Activated CD4-positive, alpha-beta T cell treated with anti-CD3 and anti-CD28 coated beads for 1 hour (primary cell): ENCODE results near the gene GALNT14.

ENCODE experiments used
- DNase-seq: peaks from one replicate; pipeline ENCODE4 v3.0.0-alpha.2; 2020

The GALNT14 gene

DNA sequence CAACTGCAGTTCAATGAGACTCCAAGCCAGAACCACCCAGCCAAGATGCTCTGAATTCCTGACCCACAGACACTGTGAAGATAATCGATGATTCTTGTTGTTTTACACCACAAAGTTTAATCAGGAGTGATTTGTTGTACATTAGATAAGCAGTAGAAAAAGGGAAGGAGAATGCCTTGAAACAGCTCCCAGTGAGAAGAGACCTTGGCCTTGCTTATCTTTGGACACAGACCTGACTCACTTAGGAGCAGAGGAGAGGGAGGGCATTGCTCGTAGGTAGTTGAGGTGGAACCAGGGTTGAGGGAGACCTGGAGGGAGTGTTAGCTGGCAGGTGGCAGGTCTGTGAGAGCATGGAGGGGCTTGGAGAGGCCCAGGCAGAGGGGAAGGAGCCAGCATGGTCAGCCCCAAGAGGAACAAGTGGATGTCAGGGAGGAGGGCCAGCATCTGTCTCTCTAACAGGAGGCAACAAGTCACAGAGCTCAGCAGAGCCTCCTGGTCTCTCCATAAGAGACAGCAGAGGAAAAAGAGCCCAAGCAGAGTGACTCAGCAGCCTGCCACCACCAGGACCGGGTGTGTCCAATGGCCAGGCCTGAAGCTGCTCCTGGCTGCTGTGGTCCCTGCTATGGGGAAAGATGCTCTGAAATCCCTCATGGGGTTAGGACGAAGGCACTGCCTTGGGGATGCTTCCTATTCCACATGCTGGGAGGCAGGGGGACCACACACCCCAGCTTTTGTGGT, 169.4 kb downstream of the GALNT14 start:
- no peak for DNase-seq

DNA sequence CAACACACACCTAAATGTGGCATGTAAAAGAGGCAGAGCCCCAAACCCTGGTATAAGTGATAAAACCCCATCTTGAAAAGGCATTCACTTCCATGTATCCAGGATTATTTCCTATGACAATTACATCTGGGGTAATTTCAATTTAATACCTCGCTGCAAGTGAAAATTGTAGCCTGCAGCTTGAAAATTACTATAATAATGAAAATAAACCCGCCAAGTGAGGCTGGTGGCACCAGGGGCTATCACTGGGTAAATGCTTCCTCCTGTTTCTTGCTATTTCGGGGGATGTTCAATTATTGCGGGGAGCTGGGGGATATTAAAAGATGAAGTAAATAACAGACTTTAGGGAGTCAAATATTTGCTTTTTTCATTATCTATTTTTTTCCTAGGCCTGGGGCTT, 171.5 kb downstream of the GALNT14 start:
- no peak for DNase-seq

DNA sequence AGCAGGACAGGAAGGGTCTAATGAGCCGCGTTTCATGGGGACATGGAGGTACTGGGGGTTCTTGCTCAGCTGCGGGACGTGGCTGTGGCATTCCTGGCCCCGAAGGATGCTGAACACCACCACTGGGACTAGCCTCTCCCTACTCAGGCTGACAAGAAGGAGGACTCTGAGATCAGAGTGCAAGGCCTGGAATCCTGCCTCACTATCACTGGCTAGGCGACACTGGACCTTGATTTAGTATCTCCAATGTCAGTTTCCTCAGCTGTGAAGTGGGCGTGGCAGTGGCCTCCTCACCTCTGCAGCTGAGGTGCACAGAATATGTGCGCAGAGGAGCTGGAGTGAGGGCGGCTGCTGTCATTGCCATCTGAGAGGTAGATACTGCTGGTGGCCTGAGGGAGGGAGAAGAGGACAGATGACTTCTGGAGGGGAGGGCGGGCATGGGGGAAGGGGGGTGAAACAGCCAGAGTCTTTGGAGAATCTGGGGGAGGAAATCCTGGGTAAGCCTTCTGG, 173.2 kb downstream of the GALNT14 start:
- DNase-seq = no peak

DNA sequence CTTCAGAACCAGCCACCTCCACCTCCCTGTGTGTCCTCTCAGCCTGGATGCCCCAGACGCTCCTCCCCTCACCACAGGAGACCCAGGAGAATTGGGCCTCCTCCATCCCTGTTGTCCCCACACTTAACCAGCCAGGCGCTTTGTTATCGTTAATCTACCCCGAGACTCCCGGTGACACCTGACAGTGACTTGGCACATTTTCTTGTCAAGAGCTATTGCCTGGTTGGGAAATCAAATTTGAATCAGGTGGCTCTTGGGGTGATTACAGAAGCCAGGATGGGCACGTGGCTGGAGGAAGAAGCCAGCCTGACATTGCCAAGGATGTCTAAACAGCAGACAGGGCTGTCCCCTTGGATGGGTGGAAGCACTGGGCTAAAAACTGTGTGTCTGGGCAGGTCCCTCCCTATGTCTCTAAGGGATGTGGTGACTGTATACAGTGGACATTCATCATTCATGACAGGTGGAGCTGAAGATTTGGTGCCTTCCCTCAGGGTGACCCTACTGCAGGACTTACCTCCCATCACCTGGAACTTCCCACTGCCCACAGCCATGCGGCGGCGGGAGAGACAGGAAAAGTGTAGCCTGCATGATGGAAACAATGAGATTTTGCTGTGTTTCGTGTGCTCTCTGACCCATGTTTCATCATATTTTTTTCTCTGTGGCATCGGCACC, 173.8 kb downstream of the GALNT14 start:
- no peak for DNase-seq

DNA sequence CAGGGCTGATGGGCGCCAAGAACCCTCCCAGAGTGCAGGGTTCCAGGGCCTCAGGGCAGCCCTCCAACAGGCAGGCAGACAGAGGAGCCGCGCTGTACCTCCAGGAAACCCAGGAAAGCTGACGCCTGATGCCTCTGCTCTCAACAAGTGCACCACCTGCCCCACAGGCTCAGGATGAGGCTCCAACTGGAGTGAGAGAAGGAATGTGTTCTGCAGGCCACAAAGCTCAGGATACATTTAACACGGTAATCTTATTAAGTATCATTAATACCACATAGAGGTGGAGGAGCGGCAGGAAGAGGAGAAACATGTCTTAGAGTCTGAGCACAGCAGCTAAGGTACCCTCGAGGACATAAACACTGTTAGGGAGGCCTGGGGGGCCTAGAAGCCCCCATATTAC, 175.1 kb downstream of the GALNT14 start:
- no peak for DNase-seq

DNA sequence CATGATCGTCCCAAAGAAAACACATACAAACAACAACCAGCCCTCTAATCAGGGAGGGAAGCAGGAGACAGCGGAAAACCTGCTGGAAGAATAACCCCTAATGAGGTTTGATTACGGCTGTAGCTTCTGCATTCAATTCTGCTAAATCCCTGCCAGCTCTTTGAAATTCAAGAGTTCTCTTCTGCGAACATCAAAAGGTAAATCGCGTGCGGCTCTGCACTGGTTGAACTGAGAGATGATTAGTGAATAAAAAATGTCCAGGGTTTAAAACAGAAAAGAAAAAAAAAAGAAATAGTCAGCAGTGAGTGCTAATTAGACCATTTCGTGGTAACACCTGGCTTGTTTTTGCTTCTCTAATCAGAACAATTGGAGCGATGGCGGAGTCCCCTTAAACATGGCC, 178.0 kb downstream of the GALNT14 start:
- DNase-seq = no peak

DNA sequence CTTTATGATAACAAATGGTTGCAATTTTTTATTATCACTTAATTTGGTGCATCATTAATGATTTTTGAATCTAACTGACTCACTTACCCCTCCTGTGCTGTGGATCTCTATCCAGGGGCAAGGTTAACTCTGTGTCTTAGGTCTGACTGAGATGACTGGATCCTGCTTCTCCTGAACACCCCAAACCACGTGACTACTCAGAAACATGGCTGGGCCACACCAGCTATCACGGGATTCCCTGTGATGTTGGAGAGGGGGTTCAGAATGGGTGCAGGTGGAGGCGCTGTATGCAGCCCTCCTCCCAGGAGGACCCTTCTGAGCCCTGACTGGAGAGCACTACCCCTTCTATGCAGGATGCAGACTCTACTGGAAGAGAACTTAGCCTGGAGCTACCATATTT, 178.6 kb downstream of the GALNT14 start:
- no peak for DNase-seq

DNA sequence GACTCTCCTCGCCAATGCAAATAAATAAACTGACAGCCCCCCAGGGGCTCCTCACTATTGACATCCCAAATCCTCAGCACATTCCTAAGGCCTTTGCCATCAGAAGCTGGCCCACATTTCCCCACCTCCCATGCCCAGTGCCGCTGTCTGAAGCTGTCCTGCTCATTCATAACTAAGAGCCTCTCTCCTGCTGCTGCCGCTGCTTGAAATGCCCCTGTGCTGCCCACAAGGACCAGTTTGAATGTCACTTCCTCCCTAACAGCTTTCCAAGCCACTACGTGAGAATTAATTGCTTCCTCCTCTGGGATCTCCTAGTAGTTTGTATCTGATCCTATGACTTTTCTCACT, 179.3 kb downstream of the GALNT14 start:
- no peak for DNase-seq

DNA sequence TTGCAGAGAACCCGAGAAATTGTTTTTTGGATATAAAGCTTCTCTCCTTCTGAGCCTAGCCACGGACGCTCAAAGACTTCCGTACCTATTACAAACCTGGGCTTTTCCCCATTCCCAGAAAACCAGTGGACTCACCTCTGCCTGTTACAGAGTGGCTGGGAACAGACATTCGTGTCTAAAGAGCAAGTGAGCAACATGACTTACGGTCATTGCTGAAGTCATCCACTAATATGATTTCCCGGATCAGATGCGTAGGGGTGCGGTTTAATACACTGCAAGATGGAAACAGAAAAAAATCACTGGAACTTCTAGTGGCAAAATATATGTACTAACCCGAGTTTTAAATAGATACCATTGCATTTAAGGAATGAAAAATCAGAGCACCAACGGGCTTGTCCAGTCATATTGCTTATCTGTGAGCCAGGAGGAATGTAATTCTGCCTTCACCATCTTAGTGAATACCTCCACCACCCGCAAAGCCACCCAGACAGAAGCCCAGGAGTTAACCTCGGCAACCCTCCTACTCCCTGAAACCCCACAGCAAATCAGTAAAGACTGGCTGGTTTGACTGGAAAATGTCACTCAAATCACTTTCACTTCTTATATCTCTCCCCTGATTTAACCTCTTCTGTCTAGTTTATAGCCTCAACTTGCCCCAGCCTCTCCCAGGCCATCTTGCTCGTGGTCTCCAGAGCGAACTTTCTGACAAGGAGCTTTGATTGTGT, 179.9 kb downstream of the GALNT14 start:
- no peak for DNase-seq

DNA sequence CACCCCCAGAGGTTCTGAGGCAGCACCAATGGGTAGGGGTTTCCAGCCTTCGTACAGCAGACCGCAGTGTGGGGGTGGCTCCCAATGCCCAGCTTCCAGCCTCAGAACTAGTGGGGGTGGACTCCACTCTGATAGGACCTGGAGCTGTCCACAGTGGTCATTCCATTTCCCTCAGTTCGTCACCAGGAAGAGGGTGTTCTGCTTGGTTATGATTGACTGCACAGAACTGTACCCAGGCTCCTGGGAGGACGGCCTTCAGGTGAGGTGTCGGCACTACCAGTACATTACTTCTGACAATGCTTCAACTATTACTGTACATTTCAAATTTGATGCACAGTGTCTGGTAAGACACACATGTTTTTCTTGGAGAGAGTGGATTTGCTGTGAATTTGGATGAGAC, 180.6 kb downstream of the GALNT14 start:
- DNase-seq = no peak

DNA sequence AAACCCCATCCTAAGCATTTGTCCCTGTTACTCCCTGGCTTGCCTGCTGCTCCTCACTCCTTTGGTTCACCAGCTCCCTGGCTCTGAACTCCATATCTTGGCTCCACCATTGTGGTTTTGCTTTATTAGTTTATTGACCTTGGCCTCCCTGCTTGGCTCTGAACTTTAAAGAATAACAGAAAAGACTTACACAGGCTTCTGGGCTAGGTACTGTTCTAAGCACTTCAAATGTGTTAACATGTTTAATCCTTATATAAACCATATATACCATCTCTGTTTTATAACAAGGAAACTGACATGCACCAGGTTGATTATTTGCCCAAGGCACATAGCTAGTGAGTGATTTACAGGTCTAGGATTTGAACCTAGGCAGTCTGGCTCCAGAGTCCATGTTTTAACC, 181.2 kb downstream of the GALNT14 start:
- DNase-seq = no peak

DNA sequence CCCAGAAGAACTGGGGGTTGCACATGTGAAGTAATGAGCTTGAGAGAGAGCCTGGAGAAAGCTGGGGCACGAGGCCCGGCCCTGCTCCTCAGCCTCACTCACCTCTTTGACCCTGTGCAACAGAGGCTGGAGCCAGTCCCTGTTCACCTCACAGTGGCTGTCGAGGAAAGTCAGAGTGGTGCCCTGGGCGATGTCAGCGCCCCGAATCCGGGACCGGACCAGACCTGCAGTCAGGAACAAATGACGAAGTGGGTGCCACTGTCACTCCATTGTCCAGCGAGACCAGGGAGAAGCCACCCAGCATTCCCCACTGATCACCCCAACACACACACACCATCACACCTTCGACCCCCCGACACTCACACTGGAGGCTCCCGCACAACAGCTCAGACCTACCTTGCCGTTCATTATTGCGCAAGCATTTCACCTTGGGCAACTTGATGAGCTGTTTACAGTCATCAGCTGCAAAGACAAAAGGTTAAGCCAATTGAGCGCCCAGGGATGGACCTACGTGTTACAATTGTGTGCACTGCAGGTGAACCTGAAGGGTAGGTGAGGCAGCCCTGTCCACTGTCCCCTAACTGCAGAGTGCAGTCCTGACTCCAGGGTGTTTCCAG, 182.6 kb downstream of the GALNT14 start:
- no peak for DNase-seq

DNA sequence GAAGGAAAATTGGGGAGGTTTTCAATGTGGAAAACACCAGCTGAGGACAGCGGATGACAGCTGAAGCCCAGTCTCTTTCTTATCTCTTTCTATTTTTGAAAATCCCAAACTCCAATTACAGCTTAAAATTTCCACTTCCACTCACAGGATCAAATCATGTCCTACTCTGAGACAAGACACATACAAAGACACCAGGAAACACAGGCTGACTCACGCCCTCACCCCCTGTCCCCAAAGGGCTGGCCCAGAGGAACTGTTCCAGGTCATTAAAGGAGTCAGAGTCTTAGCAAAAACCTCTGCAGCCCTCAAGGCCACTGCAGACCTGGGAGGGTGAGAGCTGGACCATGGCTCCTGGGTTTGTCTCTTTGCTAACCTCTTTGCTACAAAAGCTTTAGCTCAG, 187.9 kb downstream of the GALNT14 start:
- DNase-seq = no peak

DNA sequence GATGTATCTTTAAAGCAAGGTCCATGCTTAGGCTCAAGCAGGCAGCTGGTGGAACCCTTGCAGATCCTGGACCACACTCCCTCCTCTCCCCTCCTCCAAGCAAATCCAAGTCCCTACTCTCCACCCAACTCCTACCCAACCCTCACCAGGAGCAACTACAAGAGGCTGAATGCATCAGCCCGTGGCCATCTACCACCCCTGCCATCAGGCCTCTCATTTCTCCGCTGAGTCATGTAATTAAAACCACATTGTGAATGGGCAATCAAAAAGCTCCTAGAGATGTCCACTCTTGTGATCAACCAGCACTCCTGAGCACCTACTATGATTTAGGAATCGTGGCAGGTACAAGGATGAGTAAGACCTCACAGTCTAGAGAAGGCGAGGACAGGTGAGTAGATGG, 188.8 kb downstream of the GALNT14 start:
- no peak for DNase-seq

DNA sequence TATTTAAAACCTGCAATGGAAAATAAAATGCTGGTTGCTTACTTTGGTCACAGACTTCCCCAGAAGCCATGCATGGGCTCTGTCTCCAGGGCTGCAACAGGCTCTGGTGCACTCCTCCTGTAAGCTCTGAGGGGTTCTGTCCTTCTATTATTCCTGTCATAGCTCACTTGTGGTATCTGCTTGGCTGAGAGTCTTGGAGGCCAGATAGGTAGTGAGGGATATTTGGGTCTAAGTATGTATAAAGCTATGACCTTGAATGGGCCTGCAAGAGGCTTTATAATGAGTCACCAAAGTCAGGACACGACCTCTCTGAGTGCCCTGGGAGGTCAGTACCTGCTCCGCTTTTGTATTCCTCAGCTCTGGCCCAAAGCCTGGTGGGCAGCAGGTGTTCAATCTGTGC, 189.4 kb downstream of the GALNT14 start:
- no peak for DNase-seq

DNA sequence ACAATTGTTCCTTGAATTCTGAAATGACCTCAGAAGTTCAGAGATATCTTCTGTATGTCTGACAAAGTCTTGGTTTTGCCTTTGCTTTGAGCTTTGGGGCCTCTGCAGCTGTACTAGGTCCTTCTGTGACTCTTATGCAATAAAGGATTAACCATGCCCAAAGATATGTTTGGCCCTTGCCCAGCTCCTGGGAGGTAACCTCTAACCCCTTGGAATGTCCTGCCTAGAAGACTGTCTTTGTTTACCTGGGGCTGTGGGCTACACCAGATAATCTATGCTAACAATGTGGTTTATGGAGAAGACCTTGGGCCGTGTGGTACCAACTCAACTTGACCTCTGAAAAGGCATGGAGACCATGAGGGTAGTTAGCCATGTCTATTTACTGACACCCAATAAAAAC, 190.1 kb downstream of the GALNT14 start:
- no peak for DNase-seq

DNA sequence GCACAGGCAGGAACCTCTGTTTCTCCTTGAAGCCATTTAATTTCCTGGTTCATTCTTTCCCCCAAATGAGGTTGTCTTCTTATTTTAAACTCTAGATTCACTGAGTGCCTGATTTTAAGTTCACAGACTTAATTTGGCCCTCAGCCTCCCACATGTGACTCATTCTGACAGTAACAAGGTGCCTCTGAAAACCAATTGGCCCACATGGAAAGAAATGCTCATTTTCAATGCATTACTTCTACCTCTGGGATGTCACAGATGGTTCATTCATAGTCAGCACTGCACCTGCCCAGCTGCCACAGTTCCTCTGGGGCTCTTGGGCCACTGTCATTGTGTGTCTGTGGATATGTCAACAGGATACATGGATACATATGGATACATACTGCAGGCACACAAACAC, 190.6 kb downstream of the GALNT14 start:
- DNase-seq = no peak

DNA sequence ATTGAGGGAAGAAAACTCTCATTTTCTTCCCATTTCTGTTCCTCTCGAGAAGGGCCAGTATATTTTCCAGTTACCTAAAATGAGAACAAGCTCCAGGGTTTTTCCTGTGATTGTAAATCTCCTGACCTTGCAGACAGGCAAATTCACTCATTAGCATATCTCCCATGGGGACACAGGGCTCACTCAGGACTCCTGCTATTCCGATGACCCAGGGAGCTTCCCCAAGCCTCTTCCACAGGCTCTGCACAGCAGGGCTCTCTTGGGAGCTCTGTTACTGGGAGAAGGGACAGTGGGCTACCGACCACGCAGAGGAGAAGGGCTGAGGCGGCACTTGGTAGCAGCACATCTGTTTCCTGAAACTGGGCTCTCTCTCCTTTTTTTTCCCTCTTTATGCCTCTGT, 195.8 kb downstream of the GALNT14 start:
- no peak for DNase-seq

DNA sequence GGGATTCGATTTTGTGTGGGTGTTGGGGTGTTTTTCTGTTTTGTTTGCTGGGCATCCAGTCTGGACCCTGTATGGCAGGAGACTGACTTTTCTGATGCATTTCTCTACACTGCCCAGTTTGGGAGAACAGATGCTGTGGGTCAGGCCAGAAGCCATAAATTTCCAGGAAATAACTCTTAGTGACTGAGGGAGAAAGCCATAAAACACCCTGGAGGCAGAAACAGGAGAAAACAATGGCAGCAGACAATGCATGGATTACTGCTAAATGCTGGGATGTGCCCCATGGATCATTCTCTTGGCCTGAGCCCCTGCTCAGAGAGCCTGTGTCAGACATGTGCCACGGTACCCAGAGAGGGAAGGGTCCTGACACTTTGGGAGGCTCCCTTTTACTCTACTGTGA, 197.4 kb downstream of the GALNT14 start:
- DNase-seq = no peak

DNA sequence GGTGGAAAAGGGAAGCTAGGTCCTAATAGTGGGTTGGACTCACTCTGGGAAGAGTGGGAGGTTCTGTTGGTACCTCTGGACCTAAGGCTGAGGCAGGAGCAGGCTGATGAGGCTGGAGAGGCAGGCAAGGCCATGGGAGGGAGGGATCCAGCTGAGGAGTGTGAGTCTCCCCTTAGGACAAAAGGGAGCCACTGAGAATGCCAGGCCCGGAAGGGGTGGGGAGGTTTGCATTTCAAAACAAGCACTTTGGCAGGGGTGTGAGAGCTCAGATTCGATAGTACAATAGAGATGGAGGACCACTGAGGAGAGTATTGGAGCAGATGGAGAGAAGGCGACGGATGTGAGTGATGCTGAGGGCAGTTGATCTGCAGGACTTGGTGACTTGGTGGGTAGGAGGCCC, 198.9 kb downstream of the GALNT14 start:
- DNase-seq = no peak

DNA sequence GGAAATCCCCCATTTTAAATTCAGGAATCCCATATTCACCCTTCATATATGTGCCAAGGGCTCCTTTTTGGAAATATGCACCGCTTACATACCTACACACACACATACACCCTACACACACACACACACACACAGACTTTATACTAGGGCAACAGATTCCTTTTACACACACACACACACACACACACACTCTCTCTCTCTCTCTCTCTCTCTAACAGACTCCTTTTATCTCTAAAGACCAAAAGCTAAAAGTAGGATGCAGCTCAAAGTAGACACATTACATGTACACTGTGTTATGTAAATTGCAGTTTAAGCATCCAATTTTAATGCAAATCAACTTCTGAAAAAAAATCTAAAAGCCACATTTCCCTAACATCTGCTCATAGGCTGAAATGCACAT, 200.0 kb downstream of the GALNT14 start:
- DNase-seq = no peak

DNA sequence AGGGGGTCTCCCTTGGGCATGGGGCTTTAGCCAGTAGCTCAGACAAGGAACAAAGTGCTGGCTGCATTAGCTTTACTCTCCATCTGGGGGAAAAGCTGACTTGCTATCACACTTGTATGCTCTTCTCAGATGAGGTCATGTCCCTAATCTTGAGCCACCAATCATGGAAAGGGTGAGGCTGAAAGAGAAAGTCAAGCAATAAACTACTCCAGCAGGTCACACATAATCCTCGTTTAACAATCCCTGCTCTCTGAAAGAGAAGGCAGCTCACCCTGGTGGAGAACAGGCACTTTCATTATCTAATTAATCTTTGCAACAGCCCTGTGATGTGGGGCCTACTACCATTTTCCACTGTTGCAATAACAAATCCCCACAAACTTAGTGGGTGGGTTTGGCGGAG, 201.3 kb downstream of the GALNT14 start:
- no peak for DNase-seq

DNA sequence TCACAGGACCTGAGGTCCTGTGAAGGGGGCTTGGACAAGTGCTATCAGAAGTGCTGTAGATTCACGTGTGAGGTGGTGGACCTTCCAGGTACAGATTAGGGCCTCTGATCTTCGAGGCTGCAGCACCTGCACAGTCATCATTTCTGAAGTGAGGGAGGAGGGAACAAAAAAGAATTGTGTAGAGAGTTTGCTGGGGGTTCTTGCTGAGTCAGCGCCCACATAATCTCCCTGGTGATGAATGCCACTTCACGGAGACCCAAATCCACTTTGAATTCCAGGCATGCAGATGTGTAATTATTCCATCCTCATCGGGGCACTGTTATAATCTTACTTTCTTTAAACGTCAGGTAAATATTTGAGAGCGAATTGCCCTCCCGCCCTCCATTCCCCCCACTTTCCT, 202.4 kb downstream of the GALNT14 start:
- DNase-seq = no peak

DNA sequence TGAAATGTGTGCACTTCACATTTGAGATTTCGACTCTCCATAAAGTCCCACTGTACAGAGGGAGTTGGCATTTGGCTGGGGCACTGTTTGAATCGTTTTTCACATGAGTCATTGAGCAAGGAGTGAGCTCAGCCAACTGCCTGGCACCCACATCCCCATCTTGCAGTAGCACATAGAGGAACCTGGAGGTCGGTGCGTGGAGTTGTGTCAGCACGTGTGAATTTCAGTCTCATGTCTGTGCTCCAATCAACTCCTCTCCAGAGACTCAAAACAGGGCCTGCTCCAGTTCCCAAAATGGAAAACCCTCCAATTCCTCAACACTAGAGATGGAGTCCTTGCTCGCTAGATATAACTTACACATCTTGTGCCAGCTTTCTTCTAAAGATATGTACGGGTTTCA, 204.2 kb downstream of the GALNT14 start:
- DNase-seq = no peak
